ENCODE results near the gene PDP2. TPM values are rescaled to one million over a fixed set of nuclear protein-coding genes. Genes with fewer than 3 reads are reported as not detected.

PDP2 gene
- 2.5 and 3.1 TPM in 2 replicates for total RNA-seq (2014; rRNA removed; shearing (Covaris generic); ENCODE audit: low replicate concordance)

- DNase-seq (ENCODE audit: low read depth) = peak; percentile 96
- in situ Hi-C loops (cut with HindIII; ENCODE audit: low pct_unique_long_range_greater_than_20kb, low sequenced_read_pairs) = no loop called here
These were observed at the start of gene PDP2 for GRCh38 chr16:66880288-66881013. Gene PDP2 (plus strand): TSS chr16:66880515. CDS start chr16:66884285, 3,770 bp downstream.

DNA sequence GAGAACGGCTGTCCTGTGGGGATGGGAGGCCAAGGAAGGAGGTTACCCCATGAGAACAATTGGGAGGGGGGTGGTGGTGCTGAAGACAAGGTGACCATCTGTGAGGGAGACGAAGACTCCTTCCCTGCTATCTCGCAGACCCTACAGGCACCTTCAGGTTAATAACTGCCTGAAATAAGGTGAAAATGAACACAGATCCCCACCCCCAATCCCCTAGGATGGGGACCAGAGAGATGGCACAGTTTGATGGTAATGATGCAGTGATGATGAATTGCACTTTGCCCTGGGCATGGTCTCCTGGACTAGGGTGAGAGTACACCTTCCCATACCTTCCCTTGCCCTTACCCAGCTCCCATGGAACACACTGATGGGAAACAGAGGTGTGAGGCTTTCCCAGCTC lies 48.1 kb upstream of the PDP2 start:
- in situ Hi-C loops (cut with HindIII; ENCODE audit: low pct_unique_long_range_greater_than_20kb, low sequenced_read_pairs) = no loop called here

DNA sequence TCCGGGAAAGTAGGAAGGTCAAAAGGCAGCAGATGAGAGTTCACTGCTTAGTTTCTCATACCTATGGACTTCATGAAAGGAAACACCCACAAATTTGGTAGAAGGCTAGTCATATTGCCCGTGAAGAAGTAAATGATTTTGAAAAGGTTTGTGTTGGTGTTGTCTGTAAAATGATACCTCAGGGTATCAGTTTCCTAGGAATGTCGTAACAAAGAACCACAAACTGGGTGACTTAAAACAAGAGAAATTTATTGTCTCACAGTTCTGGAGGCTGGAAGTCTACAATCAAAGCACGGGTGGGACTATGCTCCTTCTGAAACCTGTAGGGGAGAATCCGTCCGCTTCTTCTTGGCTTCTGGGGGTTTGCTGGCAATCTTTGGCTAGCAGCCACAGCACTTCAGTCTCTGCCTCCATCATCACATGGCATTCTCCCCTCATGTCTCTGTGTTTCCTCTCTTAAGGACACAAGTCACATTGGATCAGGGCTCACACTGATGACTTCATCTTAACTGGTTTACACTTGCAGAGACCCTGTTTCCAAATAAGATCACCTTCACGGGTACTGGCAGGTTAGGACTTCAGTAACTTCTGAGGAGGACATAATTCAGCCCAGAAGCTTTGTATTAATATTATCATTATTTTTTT lies 47.5 kb upstream of the PDP2 start:
- no peak for DNase-seq (ENCODE audit: low read depth)
- in situ Hi-C loops (cut with HindIII; ENCODE audit: low pct_unique_long_range_greater_than_20kb, low sequenced_read_pairs) = no loop called here

More for the DNA sequence above, 48.1 kb upstream of the PDP2 start:
- no peak for DNase-seq (ENCODE audit: low read depth)

GRCh38 chr16:66834746-66835145 lies 45.6 kb upstream of the PDP2 start:
- no peak for DNase-seq (ENCODE audit: low read depth)
- in situ Hi-C loops (cut with HindIII; ENCODE audit: low pct_unique_long_range_greater_than_20kb, low sequenced_read_pairs) = no loop called here

GRCh38 chr16:66840883-66841282 lies 39.4 kb upstream of the PDP2 start:
- in situ Hi-C loops (cut with HindIII; ENCODE audit: low pct_unique_long_range_greater_than_20kb, low sequenced_read_pairs) = no loop called here

GRCh38 chr16:66841366-66841765 lies 38.9 kb upstream of the PDP2 start:
- no peak for DNase-seq (ENCODE audit: low read depth)
- in situ Hi-C loops (cut with HindIII; ENCODE audit: low pct_unique_long_range_greater_than_20kb, low sequenced_read_pairs) = no loop called here

More at GRCh38 chr16:66840883-66841282, 39.4 kb upstream of the PDP2 start:
- DNase-seq (ENCODE audit: low read depth) = no peak

DNA sequence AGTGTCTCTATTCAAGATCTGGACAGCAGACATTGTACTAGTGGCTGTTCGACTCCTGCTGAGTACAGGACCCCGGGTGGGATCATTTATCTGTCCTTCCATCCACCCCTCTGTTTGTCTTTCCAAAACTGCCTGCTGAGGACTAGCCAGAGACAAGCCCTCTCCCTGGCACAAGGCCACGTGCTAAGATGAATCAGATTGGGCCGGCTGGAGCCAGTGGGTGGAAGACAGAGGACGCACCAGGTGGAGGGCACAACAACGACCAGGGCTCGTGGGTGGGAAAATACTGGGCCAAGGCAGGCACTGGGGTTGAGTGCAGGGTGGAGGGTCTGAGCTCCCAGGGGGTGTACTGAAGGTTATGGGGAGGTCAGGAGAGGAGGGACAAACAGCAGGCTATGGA lies 37.5 kb upstream of the PDP2 start:
- DNase-seq (ENCODE audit: low read depth) = no peak
- in situ Hi-C loops (cut with HindIII; ENCODE audit: low pct_unique_long_range_greater_than_20kb, low sequenced_read_pairs) = no loop called here

DNA sequence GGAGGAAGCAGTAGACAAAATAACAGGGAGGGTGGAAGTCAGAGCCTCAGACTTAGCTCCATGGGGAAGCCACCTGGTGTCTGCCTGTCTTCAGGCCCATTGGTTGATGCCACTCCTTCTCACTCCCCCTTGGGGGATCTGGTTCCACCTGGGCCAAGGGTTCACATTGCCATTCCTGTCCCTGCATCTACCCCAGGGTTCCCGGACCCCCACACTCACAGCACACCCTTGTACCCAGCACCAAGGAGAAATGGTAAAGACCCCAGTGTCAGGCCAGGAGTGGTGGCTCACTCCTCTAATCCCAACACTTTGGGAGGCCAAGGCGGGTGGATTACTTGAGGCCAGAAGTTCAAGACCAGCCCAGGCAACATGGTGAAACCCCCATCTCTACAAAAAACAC lies 37.1 kb upstream of the PDP2 start:
- in situ Hi-C loops (cut with HindIII; ENCODE audit: low pct_unique_long_range_greater_than_20kb, low sequenced_read_pairs) = no loop called here
- DNase-seq (ENCODE audit: low read depth) = no peak

DNA sequence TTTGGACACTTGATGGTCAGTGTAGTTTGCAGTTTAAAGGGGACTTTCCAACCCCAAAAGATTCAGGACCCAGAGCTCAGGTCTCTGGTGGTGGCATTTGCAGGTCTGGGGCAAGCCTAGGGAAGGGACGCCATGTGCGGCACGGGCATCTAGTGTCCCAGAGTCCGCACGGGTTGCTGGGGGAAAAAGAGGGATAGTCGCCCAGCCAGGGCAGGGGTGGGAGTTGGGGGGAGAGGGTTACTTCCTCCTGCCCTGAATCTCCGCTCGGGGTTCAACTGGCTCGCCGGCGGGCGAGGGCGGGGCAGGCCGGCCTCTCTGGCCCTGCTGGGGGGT lies 36.3 kb upstream of the PDP2 start:
- DNase-seq (ENCODE audit: low read depth) = no peak
- in situ Hi-C loops (cut with HindIII; ENCODE audit: low pct_unique_long_range_greater_than_20kb, low sequenced_read_pairs) = no loop called here

GRCh38 chr16:66844342-66845079 lies 35.8 kb upstream of the PDP2 start, which contains the start of gene CA7:
Gene CA7 (plus strand): TSS chr16:66844414. CDS start chr16:66844488, 74 bp downstream.
- no peak for DNase-seq (ENCODE audit: low read depth)
- in situ Hi-C loops (cut with HindIII; ENCODE audit: low pct_unique_long_range_greater_than_20kb, low sequenced_read_pairs) = no loop called here

GRCh38 chr16:66845080-66845410 lies 35.3 kb upstream of the PDP2 start:
- in situ Hi-C loops (cut with HindIII; ENCODE audit: low pct_unique_long_range_greater_than_20kb, low sequenced_read_pairs) = no loop called here
- DNase-seq (ENCODE audit: low read depth) = no peak

DNA sequence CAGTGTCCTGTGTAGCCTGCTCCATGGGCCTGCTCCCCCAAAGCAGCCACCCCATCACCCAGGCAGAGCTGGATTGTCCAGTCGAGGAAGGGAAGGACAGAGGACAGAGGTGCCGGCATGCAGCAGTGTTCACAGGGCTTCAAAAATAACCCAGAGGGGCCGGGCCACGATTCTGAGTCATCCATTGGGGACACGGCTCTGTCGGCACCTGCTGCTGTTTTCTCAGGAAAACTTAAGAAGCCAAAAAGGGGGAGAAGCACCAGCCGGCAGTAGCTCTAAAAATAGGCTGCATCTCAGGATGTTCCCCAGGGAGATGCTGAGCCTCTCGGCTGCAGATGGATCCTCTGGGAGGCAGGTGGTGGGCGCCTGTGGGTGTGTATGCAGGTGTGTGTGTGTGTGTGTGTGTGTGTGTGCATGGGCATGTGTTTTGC lies 34.5 kb upstream of the PDP2 start:
- in situ Hi-C loops (cut with HindIII; ENCODE audit: low pct_unique_long_range_greater_than_20kb, low sequenced_read_pairs) = no loop called here
- DNase-seq (ENCODE audit: low read depth) = no peak

- DNase-seq (ENCODE audit: low read depth) = no peak
- in situ Hi-C loops (cut with HindIII; ENCODE audit: low pct_unique_long_range_greater_than_20kb, low sequenced_read_pairs) = no loop called here
These were observed 34.0 kb upstream of the PDP2 start for GRCh38 chr16:66846266-66846665.

- no peak for DNase-seq (ENCODE audit: low read depth)
- in situ Hi-C loops (cut with HindIII; ENCODE audit: low pct_unique_long_range_greater_than_20kb, low sequenced_read_pairs) = no loop called here
These were observed 33.5 kb upstream of the PDP2 start for GRCh38 chr16:66846831-66847230.

GRCh38 chr16:66847533-66848067 lies 32.7 kb upstream of the PDP2 start:
- no peak for DNase-seq (ENCODE audit: low read depth)
- in situ Hi-C loops (cut with HindIII; ENCODE audit: low pct_unique_long_range_greater_than_20kb, low sequenced_read_pairs) = no loop called here

GRCh38 chr16:66848172-66848571 lies 32.1 kb upstream of the PDP2 start:
- in situ Hi-C loops (cut with HindIII; ENCODE audit: low pct_unique_long_range_greater_than_20kb, low sequenced_read_pairs) = no loop called here
- no peak for DNase-seq (ENCODE audit: low read depth)

- in situ Hi-C loops (cut with HindIII; ENCODE audit: low pct_unique_long_range_greater_than_20kb, low sequenced_read_pairs) = no loop called here
- no peak for DNase-seq (ENCODE audit: low read depth)
These were observed 31.3 kb upstream of the PDP2 start for GRCh38 chr16:66849021-66849420.

GRCh38 chr16:66849549-66849948 lies 30.8 kb upstream of the PDP2 start:
- no peak for DNase-seq (ENCODE audit: low read depth)
- in situ Hi-C loops (cut with HindIII; ENCODE audit: low pct_unique_long_range_greater_than_20kb, low sequenced_read_pairs) = no loop called here

Data from Caki2 (cell line).